ENCODE data around the gene DNAH11.

Gene DNAH11

GRCh38 chr7:21642422-21642821 lies 99.6 kb downstream of the DNAH11 start:
- no peak overlapping the region for H3K27ac ChIP-seq (replicated peaks)
- no peak for TF ChIP-seq POLR2AphosphoS5 (IDR thresholded peaks at IDR 0.05; ENCODE audit: low read depth)
- no peak for DNase-seq (ENCODE audit: low read depth in 1 of 2, low spot score in 1 of 2)
- H3K4me3 ChIP-seq (replicated peaks; ENCODE audit: insufficient read depth, low read length) = no peak overlapping the region
- H3K27me3 ChIP-seq (ENCODE audit: insufficient read depth, poor library complexity, severe bottlenecking) = no peaks in the 10 kb centered on the region

DNA sequence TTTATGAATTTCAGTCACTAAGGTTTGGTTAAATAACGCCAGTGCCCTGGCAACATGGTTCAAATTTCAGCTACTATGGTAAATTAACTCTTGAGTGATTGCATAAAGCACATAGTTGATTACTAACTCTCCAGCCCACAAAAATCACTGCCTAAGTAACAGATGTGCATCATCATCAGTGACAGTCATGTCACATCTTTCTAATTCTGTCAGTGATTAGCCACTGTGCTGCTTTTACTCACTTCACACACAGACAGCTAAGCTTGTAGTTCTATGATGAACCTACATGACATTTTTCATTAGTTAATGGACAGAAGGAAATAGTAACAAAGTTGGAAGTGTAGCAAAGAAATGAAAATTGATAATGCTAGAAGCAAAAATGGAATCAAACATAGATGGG lies 108.9 kb downstream of the DNAH11 start:
- Histone ChIP-seq H3K27ac (replicated peaks) (no peak overlapping the region), H3K27me3 (ENCODE audit: insufficient read depth, poor library complexity, severe bottlenecking) (no peaks in the 10 kb centered on the region), H3K4me3 (replicated peaks; ENCODE audit: insufficient read depth, low read length) (no peak overlapping the region)
- no peak for TF ChIP-seq SPI1 (IDR thresholded peaks at IDR 0.05; ENCODE audit: borderline replicate concordance, low read depth)
- TF ChIP-seq POLR2AphosphoS5 (IDR thresholded peaks at IDR 0.05; ENCODE audit: low read depth) = no peak
- TF ChIP-seq GABPA (IDR thresholded peaks at IDR 0.05; ENCODE audit: low read depth) = no peak
- TF ChIP-seq, protein P1, sequence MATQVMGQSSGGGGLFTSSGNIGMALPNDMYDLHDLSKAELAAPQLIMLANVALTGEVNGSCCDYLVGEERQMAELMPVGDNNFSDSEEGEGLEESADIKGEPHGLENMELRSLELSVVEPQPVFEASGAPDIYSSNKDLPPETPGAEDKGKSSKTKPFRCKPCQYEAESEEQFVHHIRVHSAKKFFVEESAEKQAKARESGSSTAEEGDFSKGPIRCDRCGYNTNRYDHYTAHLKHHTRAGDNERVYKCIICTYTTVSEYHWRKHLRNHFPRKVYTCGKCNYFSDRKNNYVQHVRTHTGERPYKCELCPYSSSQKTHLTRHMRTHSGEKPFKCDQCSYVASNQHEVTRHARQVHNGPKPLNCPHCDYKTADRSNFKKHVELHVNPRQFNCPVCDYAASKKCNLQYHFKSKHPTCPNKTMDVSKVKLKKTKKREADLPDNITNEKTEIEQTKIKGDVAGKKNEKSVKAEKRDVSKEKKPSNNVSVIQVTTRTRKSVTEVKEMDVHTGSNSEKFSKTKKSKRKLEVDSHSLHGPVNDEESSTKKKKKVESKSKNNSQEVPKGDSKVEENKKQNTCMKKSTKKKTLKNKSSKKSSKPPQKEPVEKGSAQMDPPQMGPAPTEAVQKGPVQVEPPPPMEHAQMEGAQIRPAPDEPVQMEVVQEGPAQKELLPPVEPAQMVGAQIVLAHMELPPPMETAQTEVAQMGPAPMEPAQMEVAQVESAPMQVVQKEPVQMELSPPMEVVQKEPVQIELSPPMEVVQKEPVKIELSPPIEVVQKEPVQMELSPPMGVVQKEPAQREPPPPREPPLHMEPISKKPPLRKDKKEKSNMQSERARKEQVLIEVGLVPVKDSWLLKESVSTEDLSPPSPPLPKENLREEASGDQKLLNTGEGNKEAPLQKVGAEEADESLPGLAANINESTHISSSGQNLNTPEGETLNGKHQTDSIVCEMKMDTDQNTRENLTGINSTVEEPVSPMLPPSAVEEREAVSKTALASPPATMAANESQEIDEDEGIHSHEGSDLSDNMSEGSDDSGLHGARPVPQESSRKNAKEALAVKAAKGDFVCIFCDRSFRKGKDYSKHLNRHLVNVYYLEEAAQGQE (IDR thresholded peaks at IDR 0.05; ENCODE audit: insufficient replicate concordance, low read depth) = no peak
- TF ChIP-seq, protein P2, sequence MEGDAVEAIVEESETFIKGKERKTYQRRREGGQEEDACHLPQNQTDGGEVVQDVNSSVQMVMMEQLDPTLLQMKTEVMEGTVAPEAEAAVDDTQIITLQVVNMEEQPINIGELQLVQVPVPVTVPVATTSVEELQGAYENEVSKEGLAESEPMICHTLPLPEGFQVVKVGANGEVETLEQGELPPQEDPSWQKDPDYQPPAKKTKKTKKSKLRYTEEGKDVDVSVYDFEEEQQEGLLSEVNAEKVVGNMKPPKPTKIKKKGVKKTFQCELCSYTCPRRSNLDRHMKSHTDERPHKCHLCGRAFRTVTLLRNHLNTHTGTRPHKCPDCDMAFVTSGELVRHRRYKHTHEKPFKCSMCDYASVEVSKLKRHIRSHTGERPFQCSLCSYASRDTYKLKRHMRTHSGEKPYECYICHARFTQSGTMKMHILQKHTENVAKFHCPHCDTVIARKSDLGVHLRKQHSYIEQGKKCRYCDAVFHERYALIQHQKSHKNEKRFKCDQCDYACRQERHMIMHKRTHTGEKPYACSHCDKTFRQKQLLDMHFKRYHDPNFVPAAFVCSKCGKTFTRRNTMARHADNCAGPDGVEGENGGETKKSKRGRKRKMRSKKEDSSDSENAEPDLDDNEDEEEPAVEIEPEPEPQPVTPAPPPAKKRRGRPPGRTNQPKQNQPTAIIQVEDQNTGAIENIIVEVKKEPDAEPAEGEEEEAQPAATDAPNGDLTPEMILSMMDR (IDR thresholded peaks at IDR 0.05; ENCODE audit: insufficient read depth, low read length) = no peak
- no peak for DNase-seq (ENCODE audit: low read depth in 1 of 2, low spot score in 1 of 2)

DNA sequence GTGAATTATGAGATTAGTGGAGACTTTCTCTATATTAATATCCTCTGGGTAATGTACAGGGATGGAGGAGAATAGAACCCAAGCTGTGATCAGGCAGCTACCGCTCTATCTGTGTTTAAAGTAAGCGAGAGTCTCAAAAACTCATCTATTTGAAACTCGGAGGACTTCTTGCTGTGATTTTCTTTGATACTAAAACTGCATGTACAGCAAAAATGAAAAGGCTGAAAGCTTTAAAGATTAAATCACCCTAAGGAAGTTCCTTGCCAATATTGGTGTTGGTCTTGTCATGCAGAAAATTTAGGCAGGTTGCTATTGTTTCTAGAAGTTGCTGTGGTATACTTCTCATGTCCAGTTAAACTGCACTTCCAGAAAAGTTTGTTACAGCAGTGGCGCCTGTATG lies 110.8 kb downstream of the DNAH11 start:
- Histone ChIP-seq H3K27ac (replicated peaks) (no peak overlapping the region), H3K27me3 (ENCODE audit: insufficient read depth, poor library complexity, severe bottlenecking) (no peaks in the 10 kb centered on the region), H3K4me3 (replicated peaks; ENCODE audit: insufficient read depth, low read length) (no peak overlapping the region)
- TF ChIP-seq POLR2AphosphoS5 (IDR thresholded peaks at IDR 0.05; ENCODE audit: low read depth) = no peak
- TF ChIP-seq, protein P1 (IDR thresholded peaks at IDR 0.05; ENCODE audit: insufficient replicate concordance, low read depth) = no peak
- TF ChIP-seq, protein P2 (IDR thresholded peaks at IDR 0.05; ENCODE audit: insufficient read depth, low read length) = no peak
- no peak for TF ChIP-seq GABPA (IDR thresholded peaks at IDR 0.05; ENCODE audit: low read depth)
- TF ChIP-seq SPI1 (IDR thresholded peaks at IDR 0.05; ENCODE audit: borderline replicate concordance, low read depth) = no peak
- DNase-seq (ENCODE audit: low read depth in 1 of 2, low spot score in 1 of 2) = no peak

DNA sequence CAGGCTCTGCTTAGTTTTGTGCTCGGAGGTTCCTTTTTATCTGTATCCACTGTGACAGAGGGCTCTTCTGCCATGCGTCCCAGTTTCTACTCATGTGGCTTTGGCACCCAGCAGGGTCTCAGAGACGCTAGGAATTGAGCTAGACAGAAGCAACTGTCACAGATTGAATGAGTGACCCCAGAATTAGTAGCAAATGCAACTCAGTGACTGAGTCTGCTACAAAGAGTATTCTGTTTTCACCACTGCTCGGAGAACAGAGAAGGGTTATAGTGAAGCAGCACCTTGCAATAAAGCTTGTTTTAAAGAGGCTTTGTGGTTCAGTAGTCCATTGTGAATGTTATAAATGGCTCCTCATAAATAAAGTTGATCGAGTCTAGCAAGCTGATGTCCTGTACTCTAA lies 113.2 kb downstream of the DNAH11 start:
- no peak overlapping the region for H3K4me3 ChIP-seq (replicated peaks; ENCODE audit: insufficient read depth, low read length)
- no peaks in the 10 kb centered on the region for H3K27me3 ChIP-seq (ENCODE audit: insufficient read depth, poor library complexity, severe bottlenecking)
- TF ChIP-seq, protein P2 (IDR thresholded peaks at IDR 0.05; ENCODE audit: insufficient read depth, low read length) = no peak
- no peak for TF ChIP-seq SPI1 (IDR thresholded peaks at IDR 0.05; ENCODE audit: borderline replicate concordance, low read depth)
- TF ChIP-seq, protein P1 (IDR thresholded peaks at IDR 0.05; ENCODE audit: insufficient replicate concordance, low read depth) = no peak
- TF ChIP-seq GABPA (IDR thresholded peaks at IDR 0.05; ENCODE audit: low read depth) = no peak
- no peak for TF ChIP-seq POLR2AphosphoS5 (IDR thresholded peaks at IDR 0.05; ENCODE audit: low read depth)
- no peak overlapping the region for H3K27ac ChIP-seq (replicated peaks)
- no peak for DNase-seq (ENCODE audit: low read depth in 1 of 2, low spot score in 1 of 2)
